ENCODE data around the gene CATSPER1.
"Not testable (repeated sequence)": the region's sequence is repeated elsewhere in the genome, so short reads cannot be mapped to it uniquely, and the experiment has no call there.

The CATSPER1 gene

DNA sequence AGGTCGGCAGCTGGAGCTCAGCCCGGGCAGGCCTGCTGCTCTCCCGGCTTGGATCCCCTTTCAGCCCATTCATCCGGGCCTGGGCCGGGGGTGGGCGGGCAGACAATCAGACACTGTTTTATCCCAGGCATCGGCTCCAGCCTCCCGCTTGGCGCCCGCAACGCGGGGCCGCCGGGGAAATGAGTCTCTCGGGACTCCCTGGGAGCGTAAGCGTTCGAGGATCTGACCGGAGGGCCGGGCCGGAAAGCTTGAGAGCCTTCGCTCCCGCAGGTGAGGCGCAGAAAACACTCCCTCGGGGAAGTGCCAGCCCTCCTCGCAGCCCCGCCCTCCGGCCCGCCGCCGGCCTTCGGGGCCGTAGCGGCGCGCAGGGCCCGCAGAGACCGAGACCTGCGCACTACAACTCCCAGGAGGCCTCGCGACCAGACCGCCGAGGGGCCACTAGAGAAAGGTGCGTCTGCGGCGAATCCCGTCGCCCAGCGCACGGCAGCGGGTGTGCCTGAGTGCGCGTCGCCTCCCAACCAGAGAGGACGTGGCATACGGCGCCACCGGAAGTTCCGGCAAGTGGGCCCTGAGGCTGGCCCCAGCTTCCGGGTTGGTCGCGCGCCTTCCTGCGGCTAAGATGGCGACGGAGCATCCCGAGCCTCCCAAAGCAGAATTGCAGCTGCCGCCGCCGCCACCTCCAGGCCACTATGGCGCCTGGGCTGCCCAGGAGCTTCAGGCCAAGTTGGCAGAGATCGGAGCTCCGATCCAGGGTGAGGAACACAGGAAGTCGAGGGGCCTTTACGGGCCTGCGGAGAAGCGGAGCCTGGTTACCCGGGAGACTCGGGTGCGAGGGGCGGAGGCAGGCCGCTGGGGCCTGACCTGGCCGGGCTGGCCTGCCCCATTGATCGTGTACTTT is 25.7 kb upstream of the CATSPER1 start, which contains the start of gene SF3B2:
Gene SF3B2 (plus strand): TSS at position 599 of the 898 bp plus-strand sequence. CDS start 21 bp downstream, at position 620.
- DNase-seq: peak; percentile 91

DNA sequence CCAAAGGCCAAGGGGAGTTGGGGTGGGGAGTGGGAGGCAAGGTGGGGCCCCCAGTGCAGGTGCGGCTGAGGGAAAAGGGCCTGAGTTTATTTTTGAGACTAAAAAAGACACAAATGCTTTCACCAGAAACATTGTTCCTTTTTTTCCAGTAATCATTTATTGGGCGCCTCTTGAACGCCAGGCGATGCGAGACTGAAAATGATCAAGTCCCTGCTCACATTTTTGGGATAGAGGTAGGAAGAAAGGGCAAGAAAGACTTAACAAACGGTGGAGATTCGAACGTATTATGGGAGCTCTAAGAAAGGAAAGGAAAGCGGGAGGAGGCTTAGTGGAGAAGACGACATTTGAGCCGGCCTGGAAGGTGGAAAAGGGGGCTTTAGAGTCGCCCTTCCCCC is 25.1 kb upstream of the CATSPER1 start:
- DNase-seq: no peak

DNA sequence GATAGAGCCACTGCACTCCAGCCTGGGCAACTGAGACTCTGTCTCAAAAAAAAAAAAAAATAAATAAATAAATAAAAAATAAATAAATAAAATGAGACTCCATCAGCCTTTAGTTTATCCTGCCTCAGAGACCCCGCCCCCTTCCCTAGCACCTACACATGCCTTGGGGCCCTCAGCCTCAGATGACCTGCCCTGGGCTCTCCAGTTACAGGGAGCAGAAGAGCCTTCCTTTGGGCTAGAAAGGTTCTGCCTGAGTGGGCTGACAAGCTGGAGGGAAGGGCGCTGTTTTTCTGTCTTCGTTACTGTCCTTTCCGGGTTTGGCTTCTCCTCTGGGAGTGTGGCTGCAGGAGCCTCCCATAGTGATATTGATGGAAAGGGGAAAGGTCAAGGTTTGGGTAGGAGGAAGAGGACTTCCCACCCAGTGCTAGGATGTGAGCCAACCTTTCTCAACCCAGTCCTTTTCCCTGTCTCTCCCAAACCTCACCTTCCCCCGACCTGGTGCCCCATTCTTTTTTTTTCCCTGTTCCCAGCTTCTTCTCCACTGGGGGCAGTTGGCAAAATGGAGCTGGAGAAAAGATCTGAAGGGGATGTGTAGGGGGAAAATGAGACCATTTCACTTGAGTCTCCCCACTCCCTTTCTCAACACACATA is 24.4 kb upstream of the CATSPER1 start:
- no peak for DNase-seq

DNA sequence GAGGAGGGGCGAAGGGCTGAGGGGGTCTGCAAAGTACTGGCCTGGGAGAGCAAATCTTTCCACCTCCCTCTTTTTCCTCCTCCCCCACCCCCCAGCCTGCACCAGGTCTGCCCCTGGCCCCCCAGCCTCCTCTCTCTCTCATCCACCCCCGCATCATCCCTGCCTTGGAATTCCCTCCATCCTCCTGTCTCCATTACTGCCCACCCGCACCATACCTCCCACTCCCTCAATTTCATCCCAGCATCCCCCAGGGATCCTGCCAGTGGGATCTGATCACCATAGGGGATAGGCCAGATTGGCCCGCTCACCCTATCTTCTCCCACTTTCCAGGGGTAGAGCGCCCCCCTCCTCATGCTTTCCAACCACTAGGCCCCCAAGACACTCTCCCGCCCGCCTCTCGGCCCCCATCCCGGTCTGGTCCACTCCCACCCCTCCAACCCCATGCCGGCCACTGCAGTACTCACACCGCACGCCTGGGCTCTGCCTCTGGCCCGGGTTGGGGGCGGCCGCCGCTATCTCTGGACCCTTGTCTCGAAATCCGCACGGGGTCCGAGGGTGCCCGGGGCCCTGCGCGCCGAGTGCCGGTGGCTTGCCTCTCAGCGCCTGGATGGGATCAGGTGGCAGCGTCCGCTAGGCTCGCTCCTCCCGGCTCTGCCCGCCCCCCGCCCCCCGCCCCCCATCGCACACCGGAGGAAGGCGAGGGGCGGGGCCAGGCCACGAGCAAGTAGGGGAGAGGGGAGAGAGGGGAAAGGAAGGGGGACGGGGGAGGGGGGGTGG is 22.5 kb upstream of the CATSPER1 start, which contains the start of gene GAL3ST3:
Gene GAL3ST3 (minus strand): TSS at position 615 of the 777 bp plus-strand sequence. CDS start 3,746 bp downstream, outside the sequence.
- DNase-seq: no peak

DNA sequence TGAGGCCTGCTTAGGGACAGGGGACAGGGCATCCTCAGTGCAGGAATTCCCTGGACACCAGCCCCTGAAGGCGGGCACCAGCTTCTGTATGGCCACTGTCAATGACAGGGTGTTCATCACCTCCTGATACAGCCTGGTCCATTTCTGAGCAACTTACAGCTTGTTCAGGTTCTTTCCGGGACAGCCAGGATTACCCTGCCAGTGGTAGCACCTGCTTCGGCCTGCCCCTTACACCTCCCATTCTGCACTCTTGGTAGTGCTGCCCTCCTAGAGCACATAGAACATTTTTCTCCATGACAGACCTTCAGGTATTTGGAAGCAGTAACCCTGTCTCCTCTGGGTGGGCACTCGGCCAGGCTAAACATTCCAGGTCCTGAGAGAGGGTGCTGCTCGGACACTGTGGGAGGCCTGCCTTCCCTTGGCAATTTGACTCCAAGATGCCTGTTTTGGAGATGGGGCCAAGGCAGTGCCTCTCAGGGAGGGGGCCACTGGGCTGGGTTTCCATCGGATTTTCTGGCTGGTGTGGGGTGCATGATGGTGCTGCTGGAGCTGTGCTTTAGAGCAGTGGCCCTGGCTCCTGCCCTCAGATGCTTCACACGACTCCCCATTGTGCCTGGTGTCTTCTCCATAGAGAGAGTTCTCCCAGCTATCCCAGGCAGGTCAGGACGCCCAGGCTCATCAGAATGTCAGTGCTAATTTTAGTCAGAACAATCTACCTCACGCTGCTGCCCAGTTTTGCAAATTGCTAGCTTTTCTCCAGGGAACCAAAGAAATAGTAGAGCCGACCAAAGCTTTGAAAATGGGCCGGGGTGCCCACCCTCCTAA is 21.5 kb upstream of the CATSPER1 start:
- no peak for DNase-seq

DNA sequence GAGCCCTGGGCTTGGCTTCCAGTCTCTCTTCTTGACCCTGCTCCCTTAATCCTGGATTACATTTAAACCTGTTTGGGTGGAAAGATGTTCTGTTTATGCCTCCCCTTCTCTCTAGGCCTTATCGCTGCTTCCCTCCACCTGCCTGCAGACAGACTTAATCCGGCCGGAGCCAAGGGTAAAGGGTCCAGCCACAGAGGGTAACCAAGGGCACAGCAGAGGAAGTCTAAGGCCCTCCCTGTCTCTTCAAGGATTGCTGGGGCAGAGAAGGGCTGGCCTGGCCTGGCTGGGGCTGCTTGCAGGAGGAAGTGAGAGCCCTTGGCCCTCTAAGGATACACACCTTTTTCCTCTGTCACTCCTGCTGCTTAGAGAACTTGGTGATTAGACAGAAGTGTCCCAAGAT is 20.6 kb upstream of the CATSPER1 start:
- DNase-seq: no peak

DNA sequence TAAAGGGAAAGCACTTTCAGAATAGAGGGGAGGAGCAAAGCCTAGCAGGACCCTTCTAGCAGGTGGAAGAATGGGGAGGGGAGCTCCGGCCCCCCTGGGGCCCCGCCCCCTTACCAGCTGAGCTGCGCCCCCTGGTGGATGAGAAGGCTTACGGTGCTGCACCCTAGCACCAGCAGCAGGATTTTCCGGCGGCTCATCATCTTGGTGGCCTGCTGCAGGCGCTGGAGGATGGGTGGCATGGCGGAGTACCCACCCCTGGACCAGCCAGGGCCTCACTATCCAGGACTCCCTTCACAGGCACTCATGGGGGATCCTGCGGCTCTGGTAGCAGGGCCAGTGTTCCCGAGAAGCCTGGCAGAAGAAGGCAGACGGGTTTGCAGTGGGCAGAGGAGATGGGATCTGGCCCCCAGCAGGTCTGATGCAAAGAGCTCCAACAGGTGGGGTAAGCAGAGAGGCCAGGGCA is 18.9 kb upstream of the CATSPER1 start:
- DNase-seq: peak; percentile 88

DNA sequence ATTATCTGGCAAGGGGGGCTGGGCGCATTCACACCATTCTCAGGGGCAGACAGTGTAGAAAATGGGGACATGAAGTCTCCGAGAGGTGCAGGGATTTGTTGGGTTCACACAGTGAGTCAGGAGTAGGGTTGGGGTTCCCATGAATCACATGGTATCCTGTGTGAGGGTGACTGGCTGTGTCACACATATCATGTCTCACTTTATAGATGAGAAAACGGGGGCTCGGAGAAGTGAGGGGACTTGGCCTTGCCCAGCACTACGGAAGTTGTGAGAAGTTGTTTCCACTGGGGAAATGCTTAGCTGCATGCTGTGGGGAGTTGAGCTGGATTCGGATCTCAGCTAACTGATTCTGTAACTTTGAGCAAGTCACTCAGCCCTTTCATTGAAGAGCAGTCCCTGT is 18.5 kb upstream of the CATSPER1 start:
- DNase-seq: no peak

DNA sequence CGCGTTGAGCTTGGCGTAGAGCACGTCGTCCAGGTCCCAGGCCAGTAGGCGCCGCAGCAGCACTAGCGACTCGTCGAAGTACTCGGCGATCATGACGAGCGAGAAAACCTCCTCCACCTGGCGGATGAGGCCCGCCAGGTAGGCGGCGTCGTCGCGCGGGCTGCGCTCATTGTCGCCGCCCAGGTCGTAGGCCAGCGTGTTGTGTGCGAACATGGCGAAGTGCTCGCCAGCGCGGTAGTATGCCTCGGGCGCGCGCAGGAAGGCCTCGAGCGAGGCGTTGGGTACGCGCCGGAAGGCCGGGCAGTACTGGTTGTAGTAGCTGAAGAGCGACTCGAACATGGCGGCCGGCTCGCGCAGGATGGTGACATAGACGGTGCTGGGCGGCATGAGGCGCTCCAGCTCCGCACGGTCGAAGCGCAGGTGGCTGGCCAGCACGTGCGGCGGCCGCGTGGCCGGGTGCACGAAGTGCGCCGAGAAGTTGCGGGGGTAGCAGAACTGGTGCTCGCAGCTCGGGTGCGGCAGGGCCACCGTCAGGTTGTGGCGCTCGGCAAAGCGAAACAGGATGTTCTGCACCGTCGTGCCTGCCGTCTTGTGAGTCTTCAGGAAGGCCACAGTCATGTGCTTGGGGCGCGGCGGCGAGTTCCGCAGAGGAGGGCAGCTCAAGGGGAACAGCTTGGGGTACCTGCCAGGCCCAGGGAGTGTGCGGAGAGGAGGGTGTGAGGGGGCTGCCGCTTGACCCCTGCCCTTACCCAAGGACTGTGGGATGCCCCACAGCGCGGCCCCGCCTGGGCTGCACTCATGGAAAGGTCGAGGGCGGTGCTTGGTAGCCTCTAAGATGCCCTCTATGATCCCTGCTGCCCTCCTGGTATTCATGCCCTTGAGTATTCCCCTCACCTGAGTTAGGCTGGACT is 17.0 kb upstream of the CATSPER1 start:
- no peak for DNase-seq

DNA sequence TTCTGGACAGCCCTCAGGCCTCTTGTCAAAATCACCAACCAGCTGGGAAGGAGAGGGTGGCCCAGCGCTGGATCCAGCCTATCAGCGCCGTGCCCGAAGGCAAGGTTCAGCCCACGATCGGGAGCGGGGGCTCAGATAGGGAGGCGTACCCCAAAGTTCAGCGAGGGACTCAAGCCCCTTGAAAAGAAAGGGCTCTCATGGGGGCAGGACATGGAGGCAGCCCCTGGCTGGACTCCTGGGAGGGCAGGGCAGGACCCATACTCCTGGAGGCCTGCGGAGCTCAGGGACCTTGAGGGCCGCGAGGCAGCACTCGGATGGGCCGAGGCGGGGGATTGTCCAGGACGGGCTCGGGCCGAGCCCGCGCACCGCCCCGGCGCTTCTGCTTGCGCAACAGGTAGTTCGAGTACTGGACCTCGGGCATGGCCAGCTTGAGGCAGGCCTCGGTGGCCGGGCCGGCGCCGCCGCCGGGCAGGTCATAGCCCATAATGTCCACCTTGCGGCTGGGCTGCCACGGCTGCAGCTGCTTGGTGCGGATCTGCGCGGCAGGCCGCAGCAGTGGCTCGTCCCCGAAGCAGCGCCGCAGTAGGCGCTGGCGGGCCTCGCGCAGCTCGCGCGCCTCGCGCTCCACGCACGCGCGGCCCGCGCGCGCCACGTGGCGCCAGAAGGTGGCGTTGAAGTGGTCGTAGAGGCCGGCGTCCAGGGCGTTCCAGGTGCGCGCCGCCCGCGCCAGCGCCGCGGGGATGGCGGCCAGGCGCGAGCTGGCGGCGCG is 16.1 kb upstream of the CATSPER1 start:
- no peak for DNase-seq

DNA sequence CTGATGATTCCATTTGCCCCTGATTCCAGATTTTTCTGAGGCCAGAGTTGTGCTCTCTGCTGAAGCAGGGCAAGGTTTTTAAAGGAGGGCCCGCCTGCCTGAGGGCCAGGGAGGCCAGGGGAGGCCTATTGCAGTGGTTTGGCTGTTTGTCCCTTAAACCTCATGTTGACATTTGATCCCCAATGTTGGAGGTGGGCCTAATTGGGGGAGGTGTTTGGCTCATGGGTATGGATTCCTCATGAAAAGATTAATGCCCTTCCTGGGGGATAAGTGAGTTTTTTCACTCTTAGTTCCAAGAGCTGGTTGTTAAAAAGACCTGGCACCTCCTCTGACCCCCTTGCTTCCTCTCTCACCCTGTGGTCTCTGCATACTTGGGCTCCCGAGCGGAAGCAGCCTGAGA is 13.5 kb upstream of the CATSPER1 start:
- DNase-seq: no peak

DNA sequence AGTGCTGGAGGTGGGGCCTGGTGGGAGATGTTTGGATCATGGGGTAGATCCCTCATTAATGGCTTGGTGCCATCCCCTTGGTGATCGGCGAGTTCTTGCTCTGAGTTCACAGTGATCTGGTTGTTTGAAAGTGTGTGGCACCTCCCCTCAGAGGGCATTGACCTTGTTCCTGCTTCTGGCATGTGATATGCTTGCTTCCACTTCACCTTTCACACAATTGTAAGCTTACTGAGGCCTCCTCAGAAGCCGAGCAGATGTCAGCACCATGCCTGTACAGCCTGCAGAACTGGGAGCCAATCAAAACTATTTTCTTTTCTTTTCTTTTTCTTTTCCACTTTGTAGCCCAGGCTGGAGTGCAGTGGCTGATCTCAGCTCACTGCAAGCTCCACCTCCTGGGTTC is 11.0 kb upstream of the CATSPER1 start:
- DNase-seq: no peak

DNA sequence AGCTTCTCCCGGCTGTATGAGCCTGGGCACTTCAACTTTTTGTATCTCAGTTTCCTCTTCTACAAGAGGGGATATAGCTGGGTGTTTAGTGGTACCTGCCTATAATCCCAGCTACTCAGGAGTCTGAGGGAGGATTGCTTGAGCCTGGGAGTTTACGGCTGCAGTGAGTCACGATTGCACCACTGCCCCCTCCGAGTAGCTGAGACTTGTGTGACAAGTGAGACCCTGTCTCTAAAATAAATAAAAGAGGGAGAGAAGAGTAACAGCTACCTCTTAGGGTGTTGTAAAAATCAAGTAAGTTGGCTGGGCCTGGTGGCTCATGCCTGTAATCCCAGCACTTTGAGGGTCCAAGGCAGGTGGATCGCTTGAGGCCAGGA is 10.0 kb upstream of the CATSPER1 start:
- no peak for DNase-seq

DNA sequence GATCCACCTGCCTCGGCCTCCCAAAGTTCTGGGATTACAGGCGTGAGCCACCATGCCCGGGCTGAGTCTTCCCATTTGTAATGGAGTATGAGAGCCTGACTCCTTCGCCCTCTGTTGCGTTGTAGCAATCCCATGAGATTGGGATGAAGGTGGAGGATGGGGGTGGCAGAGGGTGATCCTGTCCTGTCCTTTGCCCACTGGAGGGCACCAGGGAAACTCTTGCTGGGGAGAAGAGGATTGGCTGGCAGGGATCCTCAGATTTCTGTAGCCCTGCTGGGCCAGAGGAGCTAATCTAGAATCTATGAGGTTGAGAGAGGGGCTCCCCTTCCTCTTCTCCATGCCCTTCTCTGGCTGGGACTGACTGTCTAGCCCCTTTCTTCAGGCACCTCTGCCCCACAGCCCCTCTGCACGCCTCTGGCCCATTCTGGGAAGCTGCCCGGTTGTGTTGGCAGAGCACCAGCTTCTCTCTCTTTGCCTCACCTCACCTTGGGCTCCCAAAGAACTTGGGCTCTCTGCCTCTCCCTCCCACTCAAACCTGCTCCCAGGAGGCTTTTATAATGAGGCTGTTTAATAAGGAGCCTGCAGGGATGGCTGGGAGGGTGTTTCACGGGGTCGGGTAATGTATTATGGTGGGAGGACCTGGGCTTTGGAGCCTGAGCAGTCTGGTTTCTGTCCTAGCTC is 9.5 kb upstream of the CATSPER1 start:
- DNase-seq: no peak

DNA sequence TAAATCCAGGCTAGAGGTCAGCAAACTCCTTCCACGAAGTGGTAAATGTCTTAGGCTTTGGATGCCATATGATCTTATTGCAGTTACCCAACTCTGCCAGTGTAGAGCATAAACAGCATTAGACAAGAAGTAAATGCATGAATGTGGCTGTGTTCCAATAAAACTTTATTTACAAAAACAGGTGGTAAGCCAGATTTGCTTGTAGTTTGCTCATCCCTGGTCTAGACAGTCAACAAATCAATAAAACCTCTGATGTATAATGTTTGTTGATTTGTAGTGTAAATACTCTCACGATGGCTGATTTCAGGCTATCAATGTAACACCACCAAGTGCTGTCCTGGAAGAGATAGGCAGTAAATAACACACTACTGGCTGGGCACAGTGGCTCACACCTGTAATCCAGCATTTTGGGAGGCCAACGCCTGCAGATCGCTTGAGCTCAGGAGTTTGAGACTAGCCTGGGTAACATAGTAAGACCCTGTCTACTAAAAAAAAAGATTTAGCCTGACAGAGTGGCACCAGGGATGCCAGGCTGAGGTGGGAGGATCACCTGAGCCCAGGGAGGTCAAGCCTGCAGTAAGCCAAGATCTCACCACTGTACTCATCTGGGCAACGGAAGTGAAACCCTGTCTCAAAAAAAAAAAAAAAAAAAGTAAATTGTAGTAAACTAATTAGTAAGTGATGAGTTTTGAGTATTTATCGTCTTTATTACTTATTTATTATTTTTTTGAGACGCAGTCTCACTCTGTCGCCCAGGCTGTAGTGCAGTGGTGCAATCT is 6.9 kb upstream of the CATSPER1 start:
- no peak for DNase-seq

DNA sequence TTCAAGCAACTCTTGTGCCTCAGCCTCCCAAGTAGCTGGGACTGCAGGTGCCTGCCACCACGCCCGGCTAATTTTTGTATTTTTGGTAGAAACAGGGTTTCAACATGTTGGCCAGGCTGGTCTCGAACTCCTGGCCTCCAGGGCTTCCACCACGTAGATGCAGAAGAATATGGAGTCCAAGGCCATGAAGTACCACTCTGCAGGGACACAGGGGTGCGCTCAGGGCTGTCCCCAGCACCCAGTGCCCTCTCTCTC is 3.2 kb downstream of the CATSPER1 start:
- not testable (repeated sequence) for DNase-seq

DNA sequence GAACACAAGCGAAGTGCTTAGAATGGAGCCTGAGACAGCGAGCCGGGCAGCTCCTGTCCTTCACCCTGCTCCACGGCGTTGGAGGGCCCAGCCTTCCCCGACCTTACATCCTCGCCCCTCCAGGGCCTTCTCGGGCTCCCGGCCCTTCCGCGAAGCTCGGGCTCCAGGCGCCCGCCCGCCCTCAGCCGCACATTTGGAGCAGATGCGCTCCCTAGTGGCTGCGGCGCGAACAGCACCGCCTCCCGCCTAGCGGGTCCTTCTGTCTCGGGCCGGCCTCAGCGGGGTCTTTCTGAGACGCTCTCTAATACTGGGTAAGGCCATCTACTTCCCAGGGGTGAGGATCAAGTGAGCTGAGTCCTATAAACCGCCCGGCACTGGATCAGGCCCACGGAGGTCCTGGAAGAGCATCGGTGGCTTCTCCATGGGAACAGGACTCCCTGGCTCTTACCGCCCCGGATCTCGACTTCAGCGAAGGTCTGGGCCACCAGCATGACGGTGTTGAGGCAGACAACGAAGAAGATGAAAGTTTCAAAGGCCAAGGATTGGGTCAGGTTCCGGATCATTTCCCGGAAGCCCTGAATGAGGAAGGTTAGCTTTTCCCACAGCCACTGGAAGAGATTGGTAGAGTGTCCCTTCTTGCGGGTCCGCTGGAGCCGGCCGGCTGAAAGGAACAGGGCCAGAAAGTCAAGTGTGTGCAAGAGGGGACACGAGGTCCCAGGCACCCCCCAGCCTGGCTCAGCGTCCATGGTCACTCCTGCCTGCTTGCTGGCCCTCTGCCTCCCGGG is 3.7 kb downstream of the CATSPER1 start:
- DNase-seq: peak; percentile 77

DNA sequence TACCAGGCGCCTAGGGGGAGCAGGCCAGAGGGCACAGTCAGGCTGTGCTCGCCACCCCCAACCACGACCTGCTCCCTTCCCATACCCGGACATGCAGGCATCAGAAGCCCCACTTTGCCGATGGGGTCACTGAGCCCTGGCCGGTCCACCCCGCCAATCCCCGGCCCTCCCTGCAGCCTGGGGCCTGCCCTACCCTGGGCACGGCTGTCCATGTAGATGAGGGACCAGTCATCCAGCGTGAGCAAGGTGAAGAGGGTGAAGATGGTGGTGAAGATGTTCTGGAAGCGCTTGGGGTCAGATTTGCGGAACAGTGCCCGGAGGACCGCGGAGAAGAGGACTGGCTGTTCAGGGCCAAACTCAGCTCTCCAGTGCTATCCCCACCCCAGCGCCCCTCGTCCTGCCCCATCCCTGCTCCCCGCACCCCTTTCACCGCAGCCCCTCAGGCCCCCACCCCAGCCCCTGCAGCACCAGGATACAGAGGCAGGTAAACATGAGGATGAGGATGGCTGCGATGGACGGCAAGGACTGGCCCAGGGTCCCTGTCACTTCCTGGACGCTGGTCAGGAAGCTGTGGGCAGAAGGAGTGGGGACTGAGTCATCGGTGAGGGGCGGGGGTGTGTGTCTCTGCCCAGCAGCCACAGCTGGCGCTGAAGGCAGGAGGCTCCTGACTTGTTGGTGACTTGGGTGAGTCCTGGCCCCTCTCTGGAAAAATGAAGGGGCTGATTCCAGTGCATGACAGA is 5.5 kb downstream of the CATSPER1 start:
- DNase-seq: no peak
